HepG2 (cell line): Measurements from ENCODE around the gene SLFNL1. TPM values are rescaled to one million over a fixed set of nuclear protein-coding genes. Genes with fewer than 3 reads are reported as not detected.

Experiments
- ATAC-seq: fragments of 200-7000 bp; cut with Tn5 transposase; 3 replicates; pipeline ENCODE4 v1.9.1; 2020; ENCODE audit warnings: mild to moderate bottlenecking, moderate library complexity
- BruUV-seq: library from RNA; stranded (reverse); fragments of 400-500 nt; replicated peaks from 2 replicates; lab custom pipeline; 2021; lab: Mats Ljungman, UMichigan
- CTCF ChIA-PET: fragments of 300-600 bp; formaldehyde crosslinking; extraction: SDS; loops from one replicate; lab custom pipeline; 2021; ENCODE audit warnings: low total read pairs, inconsistent platforms, low intra/inter-chr PET ratio; lab: Yijun Ruan, JAX
- POLR2A ChIA-PET: fragments of 350-600 bp; sonication (Branson Sonifier 250); formaldehyde crosslinking; loops from one replicate; lab custom pipeline; 2020; ENCODE audit warnings: antibody characterized with exemption, inconsistent platforms; lab: Yijun Ruan, JAX
- DNase-seq: peaks from one replicate; pipeline ENCODE4 v3.0.0-alpha.2; 2015; ENCODE audit warnings: low spot score
- FAIRE-seq: peaks from 3 replicates; lab custom pipeline; 2011; peaks lifted over from hg19 to GRCh38; lab: Jason Lieb, UNC
- H2AFZ ChIP-seq: one replicate; pipeline ENCODE4 v1.6.1; 2011; ENCODE audit warnings: low read length, inconsistent platforms
- H3K27ac ChIP-seq: fragments of 300-600 bp; 3 replicates; pipeline ENCODE4 v1.8.0; 2011; ENCODE audit warnings: mixed run types, mild to moderate bottlenecking, mixed read lengths, low read length, inconsistent platforms; ENCODE audit not compliant: insufficient read depth; ENCODE audit errors: extremely low read length
- H3K27me3 ChIP-seq, 2 experiments: fragments of 200-600 bp in 1 of 2; 2 replicates in 1 of 2; 3 replicates in 1 of 2; pipeline versions ENCODE4 v1.6.0 to v1.8.0; 2011; ENCODE audit warnings: low read length in 2 of 2, mild to moderate bottlenecking in 2 of 2, moderate library complexity in 2 of 2, inconsistent platforms in 1 of 2; ENCODE audit not compliant: insufficient read depth in 2 of 2, control insufficient read depth in 1 of 2
- H3K36me3 ChIP-seq, 2 experiments: fragments of 200-600 bp in 1 of 2; replicated peaks in 1 of 2; 2 replicates in 1 of 2; 3 replicates in 1 of 2; pipeline versions ENCODE4 v1.5.1 to v1.8.0; 2011; ENCODE audit warnings: low read length in 2 of 2, inconsistent platforms in 1 of 2; ENCODE audit not compliant: insufficient read depth in 2 of 2, control insufficient read depth in 1 of 2
- H3K4me1 ChIP-seq: 2 replicates; pipeline ENCODE4 v1.5.1; 2012; ENCODE audit warnings: low read length, inconsistent platforms; ENCODE audit not compliant: insufficient read depth
- H3K4me2 ChIP-seq: 2 replicates; pipeline ENCODE4 v1.6.0; 2011; ENCODE audit warnings: low read depth, low read length, inconsistent platforms
- H3K4me3 ChIP-seq, 3 experiments: fragments of 200-600 bp in 1 of 3; sonication (generic), shearing (Covaris generic) in 1 of 3; replicated peaks in 1 of 3; 2 replicates each; pipeline ENCODE4 v1.5.1; 2011 to 2016; ENCODE audit warnings: low read length in 3 of 3, inconsistent platforms in 2 of 3, low read depth in 2 of 3, mild to moderate bottlenecking in 2 of 3, control low read depth in 1 of 3, mixed read lengths in 1 of 3; ENCODE audit not compliant: insufficient read depth in 1 of 3
- H3K79me2 ChIP-seq: one replicate; pipeline ENCODE4 v1.6.1; 2011; ENCODE audit warnings: low read length, inconsistent platforms; ENCODE audit not compliant: insufficient read depth
- H3K9ac ChIP-seq: 2 replicates; pipeline ENCODE4 v1.6.0; 2011; ENCODE audit warnings: mild to moderate bottlenecking, low read depth, low read length, inconsistent platforms; ENCODE audit not compliant: insufficient read depth
- H3K9me3 ChIP-seq: 2 replicates; pipeline ENCODE4 v1.5.1; 2012; ENCODE audit warnings: mild to moderate bottlenecking, low read length
- H4K20me1 ChIP-seq: 2 replicates; pipeline ENCODE4 v1.6.0; 2011; ENCODE audit warnings: inconsistent platforms, mild to moderate bottlenecking, low read length, moderate library complexity; ENCODE audit not compliant: insufficient read depth
- ARNT ChIP-seq: fragments of 450-650 bp; IDR thresholded peaks from 2 replicates; pipeline ENCODE4 v1.6.1; 2017
- ESRRA ChIP-seq: sonication (generic); formaldehyde crosslinking; IDR thresholded peaks from 2 replicates; pipeline ENCODE4 v1.5.1; 2020; ENCODE audit warnings: mild to moderate bottlenecking, low read depth, missing genetic modification reagents
- HNRNPL ChIP-seq: fragments of 200-400 bp; formaldehyde crosslinking; IDR thresholded peaks from 2 replicates; pipeline ENCODE4 v1.6.1; 2017; ENCODE audit warnings: mild to moderate bottlenecking, low read depth, low read length
- IRX3 ChIP-seq: sonication (generic); formaldehyde crosslinking; IDR thresholded peaks from 2 replicates; pipeline ENCODE4 v1.8.1; 2023; ENCODE audit warnings: mild to moderate bottlenecking, low read depth, missing genetic modification reagents, borderline replicate concordance
- KLF11 ChIP-seq: IDR thresholded peaks from 2 replicates; pipeline ENCODE4 v1.6.1; 2016; ENCODE audit warnings: missing compliant biosample characterization
- MED1 ChIP-seq: sonication (generic); formaldehyde crosslinking; IDR thresholded peaks from 2 replicates; pipeline ENCODE4 v1.4.0; 2020; ENCODE audit warnings: missing genetic modification reagents
- MXD4 ChIP-seq: IDR thresholded peaks from 2 replicates; pipeline ENCODE4 v1.6.1; 2016; ENCODE audit warnings: mild to moderate bottlenecking, missing biosample characterization, missing genetic modification reagents
- NFIC ChIP-seq: IDR thresholded peaks from 2 replicates; pipeline ENCODE4 v1.6.1; 2012; ENCODE audit warnings: mild to moderate bottlenecking, low read length, inconsistent platforms
- PHF21A ChIP-seq: sonication (generic); formaldehyde crosslinking; IDR thresholded peaks from 2 replicates; pipeline ENCODE4 v1.5.0; 2020; ENCODE audit warnings: mild to moderate bottlenecking, missing genetic modification reagents
- RBFOX2 ChIP-seq: fragments of 200-400 bp; formaldehyde crosslinking; IDR thresholded peaks from 2 replicates; pipeline ENCODE4 v1.6.1; 2017; ENCODE audit warnings: low read depth, mild to moderate bottlenecking, low read length
- TARDBP ChIP-seq: sonication (generic); formaldehyde crosslinking; IDR thresholded peaks from 2 replicates; pipeline ENCODE4 v1.8.0; 2022; ENCODE audit warnings: mild to moderate bottlenecking, missing genetic modification reagents
- ZBTB20 ChIP-seq: sonication (generic); formaldehyde crosslinking; IDR thresholded peaks from 2 replicates; pipeline ENCODE4 v1.8.1; 2023; ENCODE audit warnings: missing genetic modification reagents, low read depth, mild to moderate bottlenecking, borderline replicate concordance
- ZBTB42 ChIP-seq: sonication (generic); formaldehyde crosslinking; IDR thresholded peaks from 2 replicates; pipeline ENCODE4 v1.5.0; 2020; ENCODE audit warnings: mild to moderate bottlenecking, missing genetic modification reagents
- ZNF256 ChIP-seq: sonication (generic); formaldehyde crosslinking; conservative IDR thresholded peaks from 2 replicates; pipeline ENCODE4 v1.4.0; 2020; ENCODE audit warnings: missing genetic modification reagents
- ZNF451 ChIP-seq: sonication (generic); formaldehyde crosslinking; IDR thresholded peaks from 2 replicates; pipeline ENCODE4 v1.5.0; 2020; ENCODE audit warnings: mild to moderate bottlenecking, missing genetic modification reagents
- ZNF549 ChIP-seq: sonication (generic); formaldehyde crosslinking; IDR thresholded peaks from 2 replicates; pipeline ENCODE4 v1.5.0; 2020; ENCODE audit warnings: missing genetic modification reagents
- ZNF572 ChIP-seq: sonication (generic); formaldehyde crosslinking; IDR thresholded peaks from 2 replicates; pipeline ENCODE4 v1.5.1; 2020; ENCODE audit warnings: mild to moderate bottlenecking, missing genetic modification reagents
- ZNF660 ChIP-seq: sonication (generic); formaldehyde crosslinking; IDR thresholded peaks from 2 replicates; pipeline ENCODE4 v1.5.1; 2020; ENCODE audit warnings: mild to moderate bottlenecking, low read depth, missing genetic modification reagents, borderline replicate concordance
- ZNF678 ChIP-seq: sonication (generic); formaldehyde crosslinking; IDR thresholded peaks from 2 replicates; pipeline ENCODE4 v1.4.0; 2020; ENCODE audit warnings: mild to moderate bottlenecking, missing genetic modification reagents
- ZNF749 ChIP-seq: sonication (generic); formaldehyde crosslinking; IDR thresholded peaks from 2 replicates; pipeline ENCODE4 v1.8.0; 2022; ENCODE audit warnings: mild to moderate bottlenecking, missing genetic modification reagents, moderate library complexity, borderline replicate concordance
- ZNF83 ChIP-seq: sonication (generic); formaldehyde crosslinking; IDR thresholded peaks from 2 replicates; pipeline ENCODE4 v1.4.0; 2020; ENCODE audit warnings: missing genetic modification reagents, mild to moderate bottlenecking, borderline replicate concordance
- ZSCAN31 ChIP-seq: sonication (generic); formaldehyde crosslinking; IDR thresholded peaks from 2 replicates; pipeline ENCODE4 v1.5.0; 2020; ENCODE audit warnings: low read depth, mild to moderate bottlenecking, missing genetic modification reagents
- WGBS: methylation state at CpG from one replicate; pipeline ENCODE4 v1.1.6; 2017; ENCODE audit warnings: low lambda C conversion rate; 5-methylcytosine and 5-hydroxymethylcytosine counted together
- in situ Hi-C: cut with HindIII; loops from 2 replicates; pipeline ENCODE4 v1.10.0; 2017; ENCODE audit warnings: low pct_unique_long_range_greater_than_20kb; ENCODE audit not compliant: extremely low pct_ligation_motif_present
- intact Hi-C: fragments of 100-400 bp; cut with micrococcal nuclease; formaldehyde crosslinking; loops from one replicate; pipeline ENCODE4 v1.10.0; 2022; ENCODE audit not compliant: unreplicated experiment
- polyA plus RNA-seq, 8 experiments: library from polyadenylated mRNA; depleted of rRNA in 3 of 8; stranded (reverse) in 7 of 8; unstranded in 1 of 8; fragments of >200 nt; fragmentation: Illumina TruSeq in 4 of 8; extraction: Trizol in 4 of 8; gene quantifications; 2 replicates each; pipeline versions ENCODE4 v1.2.1 to v1.2.3, GENCODE V29; 2011 to 2016; ENCODE audit warnings: low read depth in 4 of 8, missing spikeins in 1 of 8, mixed read lengths in 1 of 8; ENCODE audit not compliant: insufficient read depth in 1 of 8
- total RNA-seq, 5 experiments: library from RNA; depleted of rRNA; stranded (reverse); fragments of >200 nt; fragmentation: Illumina TruSeq; extraction: Trizol; gene quantifications; 2 replicates each; pipeline ENCODE4 v1.2.3, GENCODE V29; 2016; ENCODE audit warnings: low read depth in 1 of 5
- TF ChIP-seq, protein P1 (sequence below): sonication (generic); formaldehyde crosslinking; IDR thresholded peaks from 2 replicates; pipeline ENCODE4 v1.8.1; 2023; ENCODE audit warnings: missing genetic modification reagents, inconsistent platforms, borderline replicate concordance
- TF ChIP-seq, protein P2 (sequence below): sonication (generic); formaldehyde crosslinking; IDR thresholded peaks from 2 replicates; pipeline ENCODE4 v1.8.1; 2023; ENCODE audit warnings: missing genetic modification reagents, mild to moderate bottlenecking, borderline replicate concordance
- TF ChIP-seq, protein P3 (sequence below): sonication (generic); formaldehyde crosslinking; IDR thresholded peaks from 2 replicates; pipeline ENCODE4 v1.4.0; 2020; ENCODE audit warnings: mild to moderate bottlenecking, missing genetic modification reagents
- TF ChIP-seq, protein P4 (sequence below): IDR thresholded peaks from 2 replicates; pipeline ENCODE4 v1.6.1; 2016; ENCODE audit warnings: missing biosample characterization, missing genetic modification reagents, low read depth

Gene SLFNL1
- total and polyA plus RNA-seq, 2 of the 13 experiments (the other 11 are each of a cell fraction or from before 2014, with no cell fraction given), result 0.07 to 0.20 TPM

DNA sequence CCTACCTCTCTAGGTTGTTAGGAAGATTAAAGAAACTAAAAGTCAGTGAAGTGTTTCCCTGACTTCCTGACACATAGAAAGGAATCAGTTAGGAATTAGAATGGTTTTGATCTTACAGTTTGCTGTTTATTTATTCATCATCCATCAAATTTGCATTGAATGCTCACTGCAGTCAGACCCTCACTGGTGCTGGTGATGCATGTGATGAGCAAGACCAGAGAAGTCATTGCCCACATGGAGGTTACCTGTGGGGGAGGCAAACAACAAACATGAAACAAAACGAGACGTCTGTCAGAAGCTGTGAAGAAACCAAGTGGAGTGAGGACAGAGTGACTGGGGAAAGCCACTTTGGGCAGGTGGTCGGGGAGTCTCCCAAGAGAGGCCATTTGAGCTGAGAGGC is 35.6 kb downstream of the SLFNL1 start (continued):
- TF ChIP-seq RBFOX2 (no peak), TARDBP (no peak), MXD4 (CRISPR knock-in tag) (no peak), ZBTB20 (CRISPR knock-in tag) (no peak), PHF21A (no peak), IRX3 (no peak), ZSCAN31 (CRISPR knock-in tag) (no peak), ZNF572 (CRISPR knock-in tag) (no peak), ZNF749 (CRISPR knock-in tag) (no peak)
- TF ChIP-seq, protein P1, sequence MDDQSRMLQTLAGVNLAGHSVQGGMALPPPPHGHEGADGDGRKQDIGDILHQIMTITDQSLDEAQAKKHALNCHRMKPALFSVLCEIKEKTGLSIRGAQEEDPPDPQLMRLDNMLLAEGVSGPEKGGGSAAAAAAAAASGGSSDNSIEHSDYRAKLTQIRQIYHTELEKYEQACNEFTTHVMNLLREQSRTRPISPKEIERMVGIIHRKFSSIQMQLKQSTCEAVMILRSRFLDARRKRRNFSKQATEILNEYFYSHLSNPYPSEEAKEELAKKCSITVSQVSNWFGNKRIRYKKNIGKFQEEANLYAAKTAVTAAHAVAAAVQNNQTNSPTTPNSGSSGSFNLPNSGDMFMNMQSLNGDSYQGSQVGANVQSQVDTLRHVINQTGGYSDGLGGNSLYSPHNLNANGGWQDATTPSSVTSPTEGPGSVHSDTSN, result no peak
- TF ChIP-seq, protein P2, sequence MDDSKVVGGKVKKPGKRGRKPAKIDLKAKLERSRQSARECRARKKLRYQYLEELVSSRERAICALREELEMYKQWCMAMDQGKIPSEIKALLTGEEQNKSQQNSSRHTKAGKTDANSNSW (CRISPR knock-in tag), result no peak

DNA sequence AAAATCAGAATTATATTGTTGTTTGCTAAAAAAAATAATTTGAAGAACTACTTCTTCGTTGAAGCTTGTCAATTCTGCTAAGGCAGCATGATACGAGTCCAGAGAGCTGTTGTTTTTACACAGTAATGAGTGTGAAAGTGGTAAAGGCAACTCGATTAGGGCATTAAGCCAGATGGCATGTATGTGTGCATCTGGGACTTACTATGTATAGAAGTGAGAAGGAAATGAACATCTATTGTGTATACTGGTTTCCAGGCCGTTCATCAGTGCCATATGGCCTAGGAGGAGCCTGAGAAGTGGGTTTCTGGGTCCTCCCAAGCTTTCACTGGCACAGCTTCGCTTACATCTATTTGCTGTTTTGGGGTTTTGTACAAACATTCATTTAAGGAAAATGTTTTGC is 36.4 kb downstream of the SLFNL1 start:
- no peak overlapping the region for H3K9ac ChIP-seq
- H3K79me2 ChIP-seq, result peaks cover 36% of the 10 kb centered on the region
- 93% methylated on average over 5 of the region's 5 CpGs for WGBS
- BruUV-seq, result no TSS peak
- H3K4me2 ChIP-seq, result no peak overlapping the region
- no peaks in the 10 kb centered on the region for H3K9me3 ChIP-seq
- no peak overlapping the region for H2AFZ ChIP-seq
- no peaks in the 10 kb centered on the region for H4K20me1 ChIP-seq
- peaks cover 93% of the 10 kb centered on the region for H3K4me1 ChIP-seq
- no peak overlapping the region for H3K4me3 ChIP-seq
- no peaks in the 10 kb centered on the region for H3K27me3 ChIP-seq
- peaks cover 20 to 63% of the 10 kb centered on the region in 2 experiments for H3K36me3 ChIP-seq
- ChIA-PET CTCF (no interaction called here), POLR2A (no interaction called here)
- ATAC-seq, result no peak
- intact Hi-C loops, result no loop called here
- in situ Hi-C loops, result no loop called here
- no peak overlapping the region for H3K27ac ChIP-seq
- no peak for DNase-seq
- no peak for FAIRE-seq
- TF ChIP-seq, protein P3, sequence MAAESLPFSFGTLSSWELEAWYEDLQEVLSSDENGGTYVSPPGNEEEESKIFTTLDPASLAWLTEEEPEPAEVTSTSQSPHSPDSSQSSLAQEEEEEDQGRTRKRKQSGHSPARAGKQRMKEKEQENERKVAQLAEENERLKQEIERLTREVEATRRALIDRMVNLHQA, result no peak
- TF ChIP-seq ZNF451 (CRISPR knock-in tag) (no peak), ZNF678 (CRISPR knock-in tag) (no peak), ZNF256 (CRISPR knock-in tag) (no peak), NFIC (no peak), ZNF83 (CRISPR knock-in tag) (no peak), ZNF549 (CRISPR knock-in tag) (no peak), HNRNPL (no peak), ZNF660 (no peak), ESRRA (CRISPR knock-in tag) (no peak), ZBTB42 (CRISPR knock-in tag) (no peak), MED1 (no peak), ARNT (no peak), KLF11 (CRISPR knock-in tag) (no peak)
- TF ChIP-seq, protein P4, sequence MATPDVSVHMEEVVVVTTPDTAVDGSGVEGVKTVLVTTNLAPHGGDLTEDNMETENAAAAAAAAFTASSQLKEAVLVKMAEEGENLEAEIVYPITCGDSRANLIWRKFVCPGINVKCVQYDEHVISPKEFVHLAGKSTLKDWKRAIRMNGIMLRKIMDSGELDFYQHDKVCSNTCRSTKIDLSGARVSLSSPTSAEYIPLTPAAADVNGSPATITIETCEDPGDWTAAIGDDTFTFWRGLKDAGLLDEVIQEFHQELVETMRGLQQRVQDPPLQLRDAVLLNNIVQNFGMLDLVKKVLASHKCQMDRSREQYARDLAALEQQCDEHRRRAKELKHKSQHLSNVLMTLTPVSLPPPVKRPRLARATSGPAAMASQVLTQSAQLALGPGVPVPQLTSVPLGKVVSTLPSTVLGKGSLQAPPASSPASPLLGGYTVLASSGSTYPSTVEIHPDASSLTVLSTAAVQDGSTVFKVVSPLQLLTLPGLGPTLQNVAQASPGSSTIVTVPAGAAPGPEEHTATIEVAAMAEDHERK (CRISPR knock-in tag), result no peak
